Stimulated activated naive CD8-positive, alpha-beta T cell treated with anti-CD3 and anti-CD28 coated beads, Interleukin-15, Interleukin-2, amounts not matched to agents 100 U/mL and 50 U/mL, for 24 hours (primary cell): ENCODE data around the gene SYTL1.

ENCODE experiments used
- ATAC-seq: fragments of 150-1000 bp; cut with Tn5 transposase; one replicate; pipeline ENCODE4 v1.10.0; 2021
- DNase-seq: peaks from one replicate; pipeline ENCODE4 v3.0.0; 2021

Gene SYTL1

GRCh38 chr1:27341525-27342252 is at the start of gene SYTL1:
Gene SYTL1, plus strand, starts transcription at chr1:27342022. Its CDS starts 3,313 bp downstream, at chr1:27345335.
- peak; percentile 74 for DNase-seq
- peak; percentile 69 for ATAC-seq

GRCh38 chr1:27292106-27292505 is 49.7 kb upstream of the SYTL1 start:
- DNase-seq (no peak), ATAC-seq (no peak)

GRCh38 chr1:27293915-27294314 is 47.9 kb upstream of the SYTL1 start:
- no peak for DNase-seq
- ATAC-seq = no peak

- peak; percentile 62 for ATAC-seq
These were observed 45.0 kb upstream of the SYTL1 start for GRCh38 chr1:27296773-27297291.

DNA sequence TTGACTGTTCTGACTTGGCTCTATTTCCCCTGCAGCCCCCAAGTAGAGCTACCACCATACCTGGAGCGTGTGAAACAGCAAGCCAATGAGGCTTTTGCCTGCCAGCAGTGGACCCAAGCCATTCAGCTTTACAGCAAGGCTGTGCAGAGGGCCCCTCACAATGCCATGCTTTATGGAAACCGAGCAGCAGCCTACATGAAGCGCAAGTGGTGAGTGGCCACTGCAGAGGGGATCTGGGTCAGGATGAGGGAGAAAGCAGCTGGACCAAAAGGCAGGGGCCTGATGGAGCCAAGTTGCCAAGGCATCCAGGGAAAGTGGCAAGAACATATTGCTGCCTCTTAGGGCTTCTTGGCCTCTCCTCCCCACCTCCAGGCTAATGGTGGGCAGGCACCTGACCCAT is 43.9 kb upstream of the SYTL1 start:
- DNase-seq (no peak), ATAC-seq (no peak)

More at GRCh38 chr1:27296773-27297291, 45.0 kb upstream of the SYTL1 start:
- DNase-seq = peak; percentile 80

DNA sequence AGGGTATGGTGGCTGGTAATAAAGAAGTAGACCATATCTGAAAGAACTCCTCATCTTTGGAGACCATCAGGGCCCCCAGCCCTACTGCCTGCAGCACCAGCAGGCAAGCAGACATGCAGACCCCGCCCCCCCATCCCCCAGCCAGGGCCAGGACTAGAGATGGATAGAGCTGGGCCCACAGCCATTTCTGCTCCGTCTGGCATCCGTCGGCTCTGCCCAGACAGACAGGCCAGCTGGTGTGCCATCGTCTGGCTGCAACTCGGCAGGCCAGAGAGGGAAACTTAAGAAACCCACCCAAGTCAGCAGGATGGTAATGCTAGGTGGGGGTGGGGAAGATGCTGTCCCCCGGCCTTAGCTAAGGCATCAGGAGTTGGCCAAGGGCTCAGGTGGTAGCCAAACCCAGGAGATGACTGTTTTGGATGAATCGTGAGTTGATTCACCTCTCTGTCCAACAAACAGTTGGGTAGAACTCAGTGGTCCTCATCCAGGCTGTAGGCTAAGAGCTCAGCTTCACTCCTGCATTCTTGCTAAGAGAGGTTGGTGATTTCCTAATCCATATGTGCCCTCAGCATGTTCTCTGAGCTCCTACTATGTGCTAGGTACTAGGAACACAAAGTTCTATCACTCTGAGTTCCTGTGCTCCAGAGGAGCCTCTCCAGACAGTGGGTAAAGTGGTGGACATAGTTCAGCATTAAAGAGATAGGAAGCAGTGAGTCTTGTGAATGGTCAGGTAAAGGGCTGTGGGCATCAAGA is 43.0 kb upstream of the SYTL1 start:
- no peak for DNase-seq

DNA sequence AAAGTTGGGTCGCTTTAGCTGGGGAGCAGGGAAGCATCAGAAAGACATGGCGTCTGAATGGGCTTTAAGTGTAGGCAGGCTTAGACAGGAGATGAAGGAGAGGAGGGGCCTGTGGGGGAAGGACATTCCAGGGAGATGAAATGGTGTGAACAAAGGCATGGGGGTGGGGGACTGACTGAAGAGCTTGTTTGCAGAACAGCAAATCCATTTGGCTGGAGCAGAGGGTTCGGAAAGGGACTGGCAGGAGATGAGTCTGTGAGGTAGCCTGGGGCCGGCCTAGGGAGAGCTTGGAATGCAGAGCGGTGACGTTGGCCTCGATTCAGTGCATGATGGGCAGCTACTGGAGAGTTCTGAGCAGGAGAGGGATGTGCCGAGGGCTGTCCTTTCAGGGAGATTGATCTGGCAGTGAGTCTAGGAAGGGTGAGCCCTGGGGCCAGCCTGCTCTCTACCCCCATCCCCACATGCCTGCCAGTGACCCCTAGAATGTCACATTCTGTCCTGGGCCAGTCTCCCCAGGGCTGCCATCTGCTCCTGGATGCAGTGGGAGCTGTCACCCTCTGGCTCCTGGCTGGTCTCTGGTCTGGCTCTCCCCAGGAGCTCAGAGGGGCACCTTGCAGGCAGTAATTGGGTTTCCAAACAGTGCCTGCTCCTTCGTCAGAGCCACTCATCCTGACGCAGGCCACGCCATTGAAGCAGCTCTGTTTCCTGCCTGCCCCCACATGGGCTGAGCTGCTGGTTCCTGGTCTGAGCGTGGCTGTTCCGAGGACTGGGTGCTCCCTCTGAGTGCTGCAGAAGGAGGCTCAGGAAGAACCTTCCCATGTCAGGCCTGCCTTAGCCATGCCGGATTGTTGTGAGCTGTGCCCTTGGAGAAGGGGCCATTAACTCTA is 42.2 kb upstream of the SYTL1 start:
- ATAC-seq (no peak), DNase-seq (no peak)

More for the DNA sequence above, 43.0 kb upstream of the SYTL1 start:
- ATAC-seq = no peak

GRCh38 chr1:27300341-27301051 is 41.3 kb upstream of the SYTL1 start:
- peak; percentile 77 for DNase-seq
- peak; percentile 88 for ATAC-seq

GRCh38 chr1:27301052-27301422 is 40.8 kb upstream of the SYTL1 start:
- ATAC-seq (no peak), DNase-seq (no peak)

DNA sequence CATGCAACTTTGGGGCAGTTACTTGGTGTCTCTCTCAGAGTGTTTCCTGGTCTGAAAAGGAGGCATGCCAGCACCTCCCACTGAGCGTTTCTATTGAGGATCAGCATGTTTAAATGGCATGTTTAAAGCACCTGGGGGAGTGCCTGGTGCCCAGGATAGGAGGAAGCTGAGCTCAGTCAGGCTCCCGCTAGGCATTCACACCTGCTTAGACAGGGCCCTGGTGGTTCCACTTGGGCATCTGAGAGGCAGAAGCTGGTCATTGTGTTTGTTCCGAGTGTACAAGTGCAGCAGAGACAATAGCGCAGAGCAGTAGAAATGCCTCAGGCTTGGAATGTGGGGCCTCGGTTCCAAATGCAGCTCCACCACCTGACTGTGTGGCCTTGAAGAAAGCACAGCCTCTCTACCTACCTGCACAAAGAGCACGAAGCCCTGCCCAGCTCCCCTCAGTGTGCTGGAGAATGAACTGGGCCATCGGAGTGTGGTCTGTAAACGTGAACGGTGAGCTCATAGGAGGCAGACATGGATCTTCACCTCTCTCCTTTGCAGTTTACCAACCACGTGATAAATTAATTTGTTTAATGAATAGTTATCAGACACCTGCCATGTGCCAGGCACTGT is 40.1 kb upstream of the SYTL1 start:
- no peak for ATAC-seq
- no peak for DNase-seq

- DNase-seq = no peak
- ATAC-seq = no peak
These were observed 39.2 kb upstream of the SYTL1 start for GRCh38 chr1:27302612-27303011.

GRCh38 chr1:27303509-27303908 is 38.3 kb upstream of the SYTL1 start:
- DNase-seq = no peak
- ATAC-seq = no peak

DNA sequence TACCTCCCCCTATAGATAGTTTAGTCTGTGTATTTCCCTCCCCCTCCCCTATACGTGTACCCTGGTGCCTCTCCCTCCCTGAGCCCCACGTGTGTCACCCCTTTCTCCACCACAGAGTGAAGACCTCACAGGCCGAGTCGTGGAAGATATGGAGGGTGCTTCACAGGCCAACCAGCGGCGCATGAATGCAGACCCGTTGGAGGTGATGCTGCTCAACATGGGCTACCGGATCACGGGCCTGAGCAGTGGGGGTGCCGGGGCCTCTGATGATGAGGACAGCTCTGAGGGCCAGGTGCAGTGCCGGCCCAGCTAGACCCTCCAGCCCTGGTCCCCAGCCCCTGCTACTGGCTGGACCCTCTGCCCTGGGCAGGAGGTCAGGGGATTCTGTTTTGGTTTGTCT is 35.8 kb upstream of the SYTL1 start:
- ATAC-seq (no peak), DNase-seq (no peak)

DNA sequence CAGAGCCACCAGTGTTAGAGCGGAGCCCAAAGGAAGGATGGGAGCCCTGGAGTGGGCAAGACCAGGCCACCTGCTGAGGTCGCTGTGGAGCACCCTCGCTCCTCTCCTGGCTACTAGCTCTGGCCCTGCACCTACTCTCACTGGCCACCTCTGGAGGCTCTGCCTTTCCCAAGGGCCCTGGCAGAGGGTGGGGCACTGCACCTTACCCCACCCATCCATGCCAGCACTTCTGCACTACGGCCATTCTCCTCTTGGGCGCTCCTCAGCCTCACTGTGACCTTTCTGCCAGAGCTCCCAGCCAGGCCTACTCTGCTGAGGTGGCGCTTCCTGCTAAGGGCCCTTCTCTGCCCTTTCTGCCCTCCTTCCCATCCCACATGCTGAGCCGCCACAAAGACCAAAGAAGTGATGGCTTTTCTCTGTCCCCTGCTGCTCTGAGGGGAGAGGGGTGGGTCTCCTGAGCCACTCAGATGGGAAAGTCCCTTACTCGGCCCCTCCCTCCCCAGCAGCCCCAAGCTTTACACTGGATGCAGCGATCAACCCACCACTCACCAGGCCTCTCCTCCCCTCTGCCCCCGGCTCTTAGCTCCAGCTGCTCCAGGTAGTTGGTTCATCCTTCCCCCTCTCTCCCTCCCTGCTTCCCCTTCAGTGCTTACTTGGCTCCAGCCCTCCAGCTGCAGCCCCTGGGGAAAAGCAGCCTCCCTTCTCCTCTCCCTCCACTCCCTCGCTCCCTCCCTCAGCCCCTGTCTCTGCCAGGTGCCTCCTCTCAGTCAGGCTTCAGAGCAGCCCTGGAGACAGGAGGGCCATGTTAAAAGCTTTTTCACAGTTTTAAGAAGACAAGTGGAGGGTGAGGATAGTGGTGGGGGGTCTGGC is 34.7 kb upstream of the SYTL1 start:
- DNase-seq = no peak
- ATAC-seq = no peak

DNA sequence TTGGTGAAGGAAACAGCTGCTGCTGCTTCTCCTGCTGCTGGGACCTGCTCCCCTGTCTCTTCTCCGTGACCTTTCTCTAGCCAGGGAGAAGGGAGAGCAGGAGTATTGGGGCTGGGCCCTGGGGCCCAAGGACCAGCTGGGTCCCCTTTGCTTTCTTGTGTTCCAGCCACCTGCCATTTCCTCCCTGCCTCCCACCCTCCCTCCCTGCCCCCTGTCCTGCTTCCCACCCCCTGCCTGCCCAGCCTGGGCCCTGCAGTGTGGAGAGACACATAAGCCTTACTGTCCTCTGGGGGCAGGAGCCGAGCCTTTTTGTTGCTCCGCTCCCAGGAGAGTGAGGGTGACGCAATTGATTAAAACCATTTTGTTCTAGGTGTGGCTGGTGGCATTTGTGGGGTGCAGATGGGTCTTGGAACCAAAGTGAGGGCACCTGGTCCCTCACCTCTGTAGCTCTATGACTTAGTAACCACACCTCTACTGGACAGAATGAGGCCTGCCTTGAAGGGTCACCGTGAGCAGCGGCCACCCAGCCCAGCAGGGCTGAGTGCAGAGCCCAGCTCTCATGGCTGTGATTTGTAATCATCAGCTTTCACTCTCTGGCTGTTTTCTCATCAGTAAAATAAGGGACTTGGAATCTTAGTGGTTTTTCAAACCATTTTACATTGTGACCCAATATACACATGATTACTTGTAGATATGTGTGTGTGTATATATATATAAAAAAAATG is 33.8 kb upstream of the SYTL1 start:
- no peak for DNase-seq
- no peak for ATAC-seq

DNA sequence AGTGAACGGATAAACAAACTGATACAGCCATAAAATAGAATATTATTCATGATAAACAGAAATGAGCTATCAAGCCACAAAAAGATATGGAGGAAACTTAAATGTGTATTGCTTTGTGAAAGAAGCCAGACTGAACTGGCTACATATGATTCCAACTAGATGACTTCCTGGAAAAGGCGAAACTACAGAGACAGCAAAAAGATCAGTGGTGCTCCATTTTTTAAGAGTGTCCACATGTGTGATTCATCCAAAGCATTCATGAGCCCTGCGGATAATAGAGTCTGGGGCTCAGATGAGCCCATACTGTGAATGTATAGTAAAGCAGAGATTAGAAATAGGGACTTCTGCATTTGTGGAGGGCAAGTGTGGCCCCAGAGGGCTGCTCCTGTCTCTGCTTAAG is 27.7 kb upstream of the SYTL1 start:
- ATAC-seq = no peak
- no peak for DNase-seq

GRCh38 chr1:27314737-27315136 is 27.1 kb upstream of the SYTL1 start:
- no peak for DNase-seq
- no peak for ATAC-seq

DNA sequence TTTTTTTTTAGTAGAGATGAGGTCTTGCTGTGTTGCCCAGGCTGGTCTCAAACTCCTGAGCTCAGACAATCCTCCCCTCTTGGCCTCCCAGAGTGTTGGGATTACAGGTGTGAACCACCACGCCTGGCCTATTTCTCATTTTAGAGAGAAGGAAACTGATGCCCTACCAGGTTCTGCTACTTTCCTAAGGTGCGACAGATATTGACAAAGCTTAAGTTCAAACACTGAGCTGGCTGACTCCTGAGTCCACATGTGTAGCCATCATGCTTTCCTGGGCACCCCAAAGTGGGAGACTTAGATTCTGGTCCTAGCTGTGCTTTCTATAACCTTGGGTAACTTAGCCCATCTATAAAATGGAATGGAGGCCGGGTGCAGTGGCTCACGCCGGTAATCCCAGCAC is 25.0 kb upstream of the SYTL1 start:
- no peak for DNase-seq
- no peak for ATAC-seq

DNA sequence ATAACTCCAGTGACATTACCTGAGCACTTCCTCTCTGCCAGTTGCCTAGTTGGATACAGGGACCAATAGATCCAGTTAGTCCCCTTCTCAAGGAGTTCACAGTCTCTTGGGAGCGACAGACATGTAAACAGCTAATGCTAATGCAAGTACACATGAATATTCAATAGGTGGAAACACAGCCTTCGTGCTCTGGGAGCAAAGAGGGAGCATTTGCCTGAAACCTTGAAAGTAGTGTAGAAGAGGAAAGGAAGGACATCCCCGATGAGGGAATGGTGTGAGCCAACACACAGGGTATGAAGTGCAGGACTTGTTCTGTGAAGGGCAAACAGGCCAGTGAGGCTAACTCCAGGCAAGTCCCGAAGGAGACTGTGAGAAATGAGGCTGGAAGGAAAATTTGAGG is 23.7 kb upstream of the SYTL1 start:
- no peak for DNase-seq
- ATAC-seq = no peak

GRCh38 chr1:27318596-27318995 is 23.2 kb upstream of the SYTL1 start:
- DNase-seq (no peak), ATAC-seq (no peak)
